Stimulated activated CD8-positive, alpha-beta memory T cell treated with anti-CD3 and anti-CD28 coated beads, Interleukin-15, amount 100 ng/mL, for 4 hours (primary cell): ENCODE results near the gene ADAMTS1.

Experiments used
- DNase-seq, 2 donors: peaks; one replicate each; pipeline ENCODE4 v3.0.0-alpha.2; 2020; ENCODE audit warnings: low read depth in 2 of 2

The ADAMTS1 gene

GRCh38 chr21:26844258-26845065, 747 bp downstream of the ADAMTS1 start:
- no peak for DNase-seq

- no peak for DNase-seq
Measured at GRCh38 chr21:26843933-26844257, 1.3 kb downstream of the ADAMTS1 start.

GRCh38 chr21:26842974-26843932, 2.0 kb downstream of the ADAMTS1 start:
- no peak for DNase-seq

- DNase-seq, result no peak
Measured at GRCh38 chr21:26842300-26842699, 2.9 kb downstream of the ADAMTS1 start.

GRCh38 chr21:26840912-26841311, 4.3 kb downstream of the ADAMTS1 start:
- DNase-seq, result no peak

- no peak for DNase-seq
Measured at GRCh38 chr21:26840201-26840600, 5.0 kb downstream of the ADAMTS1 start.

GRCh38 chr21:26837539-26837938, 7.7 kb downstream of the ADAMTS1 start:
- no peak for DNase-seq

GRCh38 chr21:26836528-26836927, 8.7 kb downstream of the ADAMTS1 start:
- no peak for DNase-seq

- DNase-seq, result no peak
Measured at GRCh38 chr21:26835714-26836265, 9.4 kb downstream of the ADAMTS1 start.

- no peak for DNase-seq
Measured at GRCh38 chr21:26835027-26835713, 10.0 kb downstream of the ADAMTS1 start.

- no peak for DNase-seq
Measured at GRCh38 chr21:26834181-26834905, 10.9 kb downstream of the ADAMTS1 start.

GRCh38 chr21:26833460-26833939, 11.7 kb downstream of the ADAMTS1 start:
- DNase-seq, result no peak

- DNase-seq, result no peak
Measured at GRCh38 chr21:26833011-26833410, 12.2 kb downstream of the ADAMTS1 start.

- DNase-seq, result no peak
Measured at GRCh38 chr21:26832546-26832945, 12.7 kb downstream of the ADAMTS1 start.

GRCh38 chr21:26826801-26827200, 18.4 kb downstream of the ADAMTS1 start:
- DNase-seq, result no peak

- DNase-seq, result no peak
Measured at GRCh38 chr21:26820509-26820908, 24.7 kb downstream of the ADAMTS1 start.

GRCh38 chr21:26819740-26820324, 25.4 kb downstream of the ADAMTS1 start:
- DNase-seq, result no peak

GRCh38 chr21:26818906-26819305, 26.3 kb downstream of the ADAMTS1 start:
- no peak for DNase-seq

- DNase-seq, result no peak
Measured at GRCh38 chr21:26815197-26815596, 30.0 kb downstream of the ADAMTS1 start.

- DNase-seq, result no peak
Measured at GRCh38 chr21:26814386-26814785, 30.8 kb downstream of the ADAMTS1 start.
